GM12864 (cell line): ENCODE data around the gene BICRAL.

Source experiments
- DNase-seq: peaks from one replicate; pipeline ENCODE4 v3.0.0-alpha.2; 2011; ENCODE audit warnings: low read depth
- H3K4me3 ChIP-seq: 2 replicates; pipeline ENCODE4 v1.5.1; 2011; ENCODE audit warnings: mild to moderate bottlenecking, low read depth, low read length, control low read depth
- TF ChIP-seq, protein P1 (sequence below): IDR thresholded peaks from 2 replicates; pipeline ENCODE4 v1.5.1; 2011; ENCODE audit warnings: low read depth, mild to moderate bottlenecking, moderate library complexity, low read length, control low read depth, inconsistent platforms; ENCODE audit errors: missing control alignments

Gene BICRAL

GRCh38 chr6:42784717-42785498, 3.1 kb downstream of the BICRAL start:
- no peak for DNase-seq
- TF ChIP-seq, protein P1, sequence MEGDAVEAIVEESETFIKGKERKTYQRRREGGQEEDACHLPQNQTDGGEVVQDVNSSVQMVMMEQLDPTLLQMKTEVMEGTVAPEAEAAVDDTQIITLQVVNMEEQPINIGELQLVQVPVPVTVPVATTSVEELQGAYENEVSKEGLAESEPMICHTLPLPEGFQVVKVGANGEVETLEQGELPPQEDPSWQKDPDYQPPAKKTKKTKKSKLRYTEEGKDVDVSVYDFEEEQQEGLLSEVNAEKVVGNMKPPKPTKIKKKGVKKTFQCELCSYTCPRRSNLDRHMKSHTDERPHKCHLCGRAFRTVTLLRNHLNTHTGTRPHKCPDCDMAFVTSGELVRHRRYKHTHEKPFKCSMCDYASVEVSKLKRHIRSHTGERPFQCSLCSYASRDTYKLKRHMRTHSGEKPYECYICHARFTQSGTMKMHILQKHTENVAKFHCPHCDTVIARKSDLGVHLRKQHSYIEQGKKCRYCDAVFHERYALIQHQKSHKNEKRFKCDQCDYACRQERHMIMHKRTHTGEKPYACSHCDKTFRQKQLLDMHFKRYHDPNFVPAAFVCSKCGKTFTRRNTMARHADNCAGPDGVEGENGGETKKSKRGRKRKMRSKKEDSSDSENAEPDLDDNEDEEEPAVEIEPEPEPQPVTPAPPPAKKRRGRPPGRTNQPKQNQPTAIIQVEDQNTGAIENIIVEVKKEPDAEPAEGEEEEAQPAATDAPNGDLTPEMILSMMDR: no peak
- H3K4me3 ChIP-seq: peak overlapping the region; percentile 92

GRCh38 chr6:42786525-42786985, 4.7 kb downstream of the BICRAL start:
- H3K4me3 ChIP-seq: no peak overlapping the region
- TF ChIP-seq, protein P1: no peak
- no peak for DNase-seq

DNA sequence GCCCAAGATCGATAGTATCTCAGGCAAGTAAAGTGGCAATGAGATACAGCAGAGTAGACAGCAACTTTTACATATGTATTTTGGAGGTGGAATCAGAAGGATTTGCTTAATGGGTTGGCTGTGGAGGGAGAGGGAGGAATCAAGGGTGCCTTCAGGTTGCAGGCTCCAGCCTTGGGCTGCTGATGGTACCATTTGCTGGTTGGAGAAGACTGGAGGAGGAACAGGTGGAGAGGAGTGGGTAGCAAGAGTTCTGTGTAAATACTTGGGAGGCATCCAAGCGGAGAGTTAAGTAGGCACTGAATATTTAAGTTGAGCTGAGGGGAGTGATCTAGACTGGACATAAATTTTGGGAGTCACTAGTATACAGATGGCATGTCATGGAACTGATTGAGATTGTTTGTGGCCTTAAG, 5.2 kb downstream of the BICRAL start:
- H3K4me3 ChIP-seq: no peak overlapping the region
- TF ChIP-seq, protein P1: no peak
- DNase-seq: no peak

- no peak for DNase-seq
- H3K4me3 ChIP-seq: no peak overlapping the region
- TF ChIP-seq, protein P1: no peak
Observed at GRCh38 chr6:42788671-42789070, 6.8 kb downstream of the BICRAL start.

- DNase-seq: no peak
- TF ChIP-seq, protein P1: no peak
- H3K4me3 ChIP-seq: no peak overlapping the region
Observed at GRCh38 chr6:42790549-42791181, 8.8 kb downstream of the BICRAL start.

- DNase-seq: no peak
- no peak overlapping the region for H3K4me3 ChIP-seq
- TF ChIP-seq, protein P1: no peak
Observed at GRCh38 chr6:42791706-42792320, 10.0 kb downstream of the BICRAL start.
